RWPE1 (cell line): ENCODE results near the gene CCDC24.

Experiments
- CTCF ChIA-PET: fragments of 350-600 bp; sonication (Branson Sonifier 250); formaldehyde crosslinking; extraction: SDS; loops from one replicate; lab custom pipeline; 2021; lab: Yijun Ruan, JAX
- POLR2A ChIA-PET: fragments of 400-600 bp; formaldehyde crosslinking; extraction: SDS; loops from one replicate; lab custom pipeline; 2020; ENCODE audit warnings: antibody characterized with exemption; ENCODE audit not compliant: low non-redundant PET; lab: Yijun Ruan, JAX
- DNase-seq: peaks from one replicate; pipeline ENCODE4 v3.0.0; 2012; ENCODE audit warnings: low spot score
- H3K27ac ChIP-seq: fragments of 450-650 bp; 2 replicates; pipeline ENCODE4 v1.5.1; 2017
- TF ChIP-seq, protein P1 (sequence below): fragments of 450-650 bp; conservative IDR thresholded peaks from 2 replicates; pipeline ENCODE4 v1.5.1; 2017; ENCODE audit warnings: low read depth, mild to moderate bottlenecking

The CCDC24 gene

GRCh38 chr1:43999455-43999854 lies 8.1 kb downstream of the CCDC24 start:
- ChIA-PET POLR2A (no interaction called here), CTCF (no interaction called here)
- TF ChIP-seq, protein P1, sequence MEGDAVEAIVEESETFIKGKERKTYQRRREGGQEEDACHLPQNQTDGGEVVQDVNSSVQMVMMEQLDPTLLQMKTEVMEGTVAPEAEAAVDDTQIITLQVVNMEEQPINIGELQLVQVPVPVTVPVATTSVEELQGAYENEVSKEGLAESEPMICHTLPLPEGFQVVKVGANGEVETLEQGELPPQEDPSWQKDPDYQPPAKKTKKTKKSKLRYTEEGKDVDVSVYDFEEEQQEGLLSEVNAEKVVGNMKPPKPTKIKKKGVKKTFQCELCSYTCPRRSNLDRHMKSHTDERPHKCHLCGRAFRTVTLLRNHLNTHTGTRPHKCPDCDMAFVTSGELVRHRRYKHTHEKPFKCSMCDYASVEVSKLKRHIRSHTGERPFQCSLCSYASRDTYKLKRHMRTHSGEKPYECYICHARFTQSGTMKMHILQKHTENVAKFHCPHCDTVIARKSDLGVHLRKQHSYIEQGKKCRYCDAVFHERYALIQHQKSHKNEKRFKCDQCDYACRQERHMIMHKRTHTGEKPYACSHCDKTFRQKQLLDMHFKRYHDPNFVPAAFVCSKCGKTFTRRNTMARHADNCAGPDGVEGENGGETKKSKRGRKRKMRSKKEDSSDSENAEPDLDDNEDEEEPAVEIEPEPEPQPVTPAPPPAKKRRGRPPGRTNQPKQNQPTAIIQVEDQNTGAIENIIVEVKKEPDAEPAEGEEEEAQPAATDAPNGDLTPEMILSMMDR = no peak
- H3K27ac ChIP-seq = peak overlapping the region; percentile 87
- DNase-seq = no peak

- ChIA-PET CTCF (interaction anchor here (0.7 kb wide), 1 partner anchor 656 kb away, joined by 3 read pairs; no protein-coding TSS in a partner anchor), POLR2A (no interaction called here)
- peak overlapping the region; percentile 10; the same call in 1 of the 2 replicates for H3K27ac ChIP-seq
- no peak for DNase-seq
- TF ChIP-seq, protein P1 = no peak
These were observed 8.8 kb downstream of the CCDC24 start for GRCh38 chr1:44000122-44000665.

DNA sequence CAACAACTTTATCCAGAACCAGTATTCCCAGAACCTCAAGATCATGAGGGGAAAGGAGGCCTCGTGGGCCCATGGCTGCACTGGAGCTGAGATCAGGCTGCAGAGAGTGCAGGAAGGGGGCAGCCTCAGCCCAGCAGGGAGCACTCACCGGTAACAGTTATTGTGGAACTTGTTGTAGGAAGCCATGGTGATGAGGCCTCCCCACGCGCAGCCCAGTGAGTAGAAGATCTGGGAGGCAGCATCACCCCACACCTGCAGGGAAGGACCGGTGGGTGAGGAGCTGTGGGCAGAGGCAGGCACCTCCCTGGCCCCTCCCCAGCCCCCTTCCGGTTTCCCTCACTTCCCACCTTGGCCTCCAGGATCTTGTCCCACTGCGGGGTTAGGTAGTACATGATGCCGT lies 10.8 kb downstream of the CCDC24 start:
- no peak for DNase-seq
- no peak overlapping the region for H3K27ac ChIP-seq
- ChIA-PET POLR2A (no interaction called here), CTCF (interaction anchor here (5.3 kb wide), 1 partner anchor 35 kb away, joined by 43 read pairs; no protein-coding TSS in a partner anchor)
- TF ChIP-seq, protein P1 = no peak

DNA sequence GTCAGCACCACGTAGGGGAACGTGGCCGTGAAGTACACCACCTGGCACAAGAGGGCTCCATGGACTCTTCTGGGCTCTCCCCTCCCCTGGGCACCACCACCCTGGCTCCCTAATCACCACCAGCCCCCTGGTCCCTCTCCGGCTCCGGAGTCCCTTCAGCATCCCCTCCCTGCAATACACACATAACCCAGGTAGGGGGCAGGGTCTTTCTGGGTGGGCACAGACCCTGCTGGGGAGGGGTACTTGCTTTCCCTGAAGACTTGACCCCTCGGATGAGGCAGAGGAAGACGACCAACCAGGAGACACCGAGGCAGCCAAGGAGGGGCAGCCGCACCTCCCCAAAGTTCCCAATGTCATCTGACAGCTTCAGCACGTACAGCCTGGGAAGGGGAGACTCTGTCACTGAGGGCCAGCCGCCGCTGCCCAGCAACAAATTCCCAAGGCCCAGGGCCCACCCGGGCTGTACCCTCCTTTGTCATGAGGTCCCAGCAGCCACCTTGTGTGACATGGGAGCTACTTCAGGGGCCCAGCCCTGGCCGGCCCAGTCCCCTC lies 11.3 kb downstream of the CCDC24 start:
- ChIA-PET CTCF (interaction anchor here (0.5 to 5.3 kb wide), 5 partner anchors 34 to 854 kb away, joined by 3 to 43 read pairs (median 3); no protein-coding TSS in a partner anchor), POLR2A (no interaction called here)
- TF ChIP-seq, protein P1 = no peak
- no peak for DNase-seq
- H3K27ac ChIP-seq = no peak overlapping the region

DNA sequence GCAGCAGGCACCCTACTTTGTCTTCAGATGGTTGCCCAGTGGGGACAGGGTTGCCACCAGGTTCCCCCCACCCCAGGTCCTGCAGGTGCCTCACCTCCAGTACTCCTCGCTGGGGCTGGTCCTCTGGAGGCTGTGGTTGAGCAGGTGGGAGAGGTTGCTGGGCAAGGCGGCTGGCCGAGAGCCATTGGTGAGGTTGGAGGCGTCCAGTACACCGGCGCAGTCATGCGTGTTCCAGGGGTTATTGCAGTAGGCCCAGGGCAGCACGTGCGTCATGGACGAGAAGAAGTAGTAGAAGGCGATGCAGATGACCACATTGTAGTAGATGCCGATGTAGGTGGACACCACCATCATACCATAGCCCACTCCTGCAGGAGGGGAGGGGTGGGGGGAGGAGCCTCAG lies 16.9 kb downstream of the CCDC24 start:
- H3K27ac ChIP-seq = peak overlapping the region; percentile 60
- CTCF ChIA-PET = interaction anchor here (0.7 kb wide), 1 partner anchor 254 kb away, joined by 3 read pairs; no protein-coding TSS in a partner anchor
- DNase-seq = no peak
- POLR2A ChIA-PET = interaction anchor here (0.6 kb wide), 1 partner anchor 236 kb away, joined by 3 read pairs; no protein-coding TSS in a partner anchor
- TF ChIP-seq, protein P1 = no peak

GRCh38 chr1:44010935-44011471 lies 19.6 kb downstream of the CCDC24 start:
- TF ChIP-seq, protein P1 = no peak

More at GRCh38 chr1:44010935-44011471, 19.6 kb downstream of the CCDC24 start:
- CTCF ChIA-PET = interaction anchor here (0.6 to 1.4 kb wide), 2 partner anchors 26 to 650 kb away, joined by 3 to 6 read pairs; no protein-coding TSS in a partner anchor
- peak overlapping the region; percentile 8 for H3K27ac ChIP-seq
- DNase-seq = no peak
- POLR2A ChIA-PET = no interaction called here
